TTC549 (cell line): ENCODE data around the gene KIF4B.

Source experiments
- FAIRE-seq: peaks from 2 replicates; lab custom pipeline; 2012; peaks lifted over from hg19 to GRCh38; lab: Jason Lieb, UNC

KIF4B gene

DNA sequence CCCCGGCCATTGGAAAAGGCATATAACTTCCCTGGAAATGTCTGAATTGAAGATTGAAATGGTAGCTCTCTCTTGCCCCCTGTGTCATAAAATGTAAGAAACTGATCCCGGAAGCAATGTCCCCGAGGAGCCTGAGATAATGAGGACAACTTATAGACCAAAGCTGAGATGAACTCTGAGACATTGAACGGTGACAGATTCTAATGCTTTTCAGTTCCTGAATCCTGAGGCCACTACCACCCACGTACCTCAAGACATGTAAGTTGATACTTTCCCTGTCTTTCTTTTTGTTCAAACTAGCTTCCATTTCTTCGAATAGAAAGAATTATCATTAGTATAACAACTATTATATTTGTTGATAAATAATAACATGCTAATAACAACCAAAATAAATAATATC is 51.0 kb downstream of the KIF4B start:
- FAIRE-seq: no peak

DNA sequence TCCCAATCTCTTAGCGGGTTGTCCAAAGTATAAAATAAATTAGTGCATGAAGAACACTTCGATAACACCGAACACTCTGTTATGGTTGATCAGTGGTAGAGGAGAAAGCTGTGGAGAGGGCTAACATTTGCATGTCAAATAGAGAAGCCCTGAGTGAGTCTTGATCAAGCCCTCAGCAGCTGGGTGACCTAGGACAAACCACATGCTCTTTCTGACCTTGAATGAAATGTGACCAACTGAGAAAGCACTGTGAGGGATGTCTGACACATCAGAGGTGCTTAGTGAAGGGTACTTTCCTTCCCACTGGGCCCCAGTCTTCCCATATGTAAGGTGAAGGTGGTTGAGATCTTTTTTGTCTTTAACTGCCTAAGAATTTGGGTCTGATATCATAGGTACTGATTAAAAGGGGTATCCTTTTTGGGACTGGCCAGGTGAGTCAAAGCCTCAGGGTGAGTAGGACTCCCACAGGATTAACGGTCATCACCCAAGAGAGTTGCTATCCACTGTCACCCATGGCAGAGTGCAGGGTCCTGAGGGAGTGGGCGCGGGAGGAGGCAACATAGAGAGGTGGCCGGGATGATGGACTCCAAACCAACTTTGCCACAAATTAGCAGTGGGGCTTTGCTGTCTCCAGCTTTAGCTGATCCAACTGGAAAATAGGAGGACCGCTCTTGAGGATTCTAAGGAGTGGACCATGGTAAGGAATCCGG is 53.5 kb downstream of the KIF4B start:
- no peak for FAIRE-seq
